Body of pancreas (tissue), 4 donors: ENCODE data around the gene DNAI7. TPM values are rescaled to one million over a fixed set of nuclear protein-coding genes. Genes with fewer than 3 reads are reported as not detected.

ENCODE experiments used
- ATAC-seq: fragments of 150-250 bp; one replicate; pipeline ENCODE4 v1.9.1; 2016
- DNase-seq, 4 donors: peaks; one replicate each; pipeline ENCODE4 v3.0.0-alpha.2; 2019
- H3K27ac ChIP-seq, 4 donors: fragments of 200-600 bp; sonication (generic); 1 replicate in 3 of 4; 2 replicates in 1 of 4; pipeline versions ENCODE4 v1.5.1 to v1.6.1; 2016 to 2019; ENCODE audit warnings: mild to moderate bottlenecking in 1 of 4, mixed read lengths in 1 of 4, moderate library complexity in 1 of 4
- H3K27me3 ChIP-seq, 2 donors: fragments of 200-600 bp; sonication (generic); one replicate each; pipeline ENCODE4 v1.6.0; 2016; ENCODE audit warnings: mild to moderate bottlenecking in 1 of 2
- H3K36me3 ChIP-seq, 2 donors: fragments of 200-600 bp; sonication (generic); replicated peaks in 1 of 2; 2 replicates each; pipeline ENCODE4 v1.5.1; 2016; ENCODE audit warnings: low read depth in 2 of 2; ENCODE audit not compliant: insufficient read depth in 1 of 2
- H3K4me1 ChIP-seq: fragments of 200-600 bp; sonication (generic); one replicate; pipeline ENCODE4 v1.6.0; 2016
- H3K4me3 ChIP-seq, 2 donors: fragments of 200-600 bp; sonication (generic); 1 replicate in 1 of 2; 2 replicates in 1 of 2; pipeline ENCODE4 v1.5.1; 2016 to 2019
- H3K9me3 ChIP-seq, 3 donors: fragments of 200-600 bp; sonication (generic); 1 replicate in 2 of 3; 2 replicates in 1 of 3; pipeline ENCODE4 v1.5.1; 2016
- CTCF ChIP-seq, 7 experiments: fragments of 450-650 bp in 4 of 7; fragments of 200-600 bp in 3 of 7; sonication (generic) in 3 of 7; IDR thresholded peaks; one replicate each; pipeline ENCODE4 v1.5.1; 2016 to 2019; ENCODE audit warnings: antibody characterized with exemption in 7 of 7
- POLR2A ChIP-seq, 3 donors: fragments of 450-650 bp; IDR thresholded peaks; one replicate each; pipeline ENCODE4 v1.6.1; 2016; ENCODE audit warnings: antibody characterized with exemption in 3 of 3, mild to moderate bottlenecking in 2 of 3
- WGBS, 2 donors: methylation state at CpG; one replicate each; pipeline ENCODE4 v1.1.5; 2017; 5-methylcytosine and 5-hydroxymethylcytosine counted together
- intact Hi-C: fragments of 100-400 bp; cut with DNase I; formaldehyde crosslinking; loops from one replicate; pipeline ENCODE4 v1.15.1; 2023
- total RNA-seq, 2 donors: library from RNA; depleted of rRNA; stranded (reverse); fragments of >200 nt; gene quantifications; one replicate each; pipeline ENCODE4 v1.1.0, GENCODE V29; 2016

Gene DNAI7
- total RNA-seq, 2 donors from 2014 or later = 0.26 TPM; not detected in 1

GRCh38 chr12:25063873-25064628, 130.9 kb downstream of the DNAI7 start:
- intact Hi-C loops = no loop called here
- 69 to 82% methylated on average over 5 of the region's 5 CpGs for WGBS, 2 donors
- no peak for ATAC-seq

GRCh38 chr12:25058658-25059058, 136.3 kb downstream of the DNAI7 start:
- Histone ChIP-seq H3K36me3 (no peaks in the 10 kb centered on the region), H3K4me1 (peaks cover 46% of the 10 kb centered on the region), H3K9me3 (no peaks in the 10 kb centered on the region), H3K27me3 (no peaks in the 10 kb centered on the region), H3K4me3 (no peak overlapping the region), H3K27ac (no peak overlapping the region)
- no peak for ATAC-seq
- intact Hi-C loops = no loop called here
- TF ChIP-seq CTCF (IDR thresholded peaks at IDR 0.05) = no peak
- TF ChIP-seq POLR2A (IDR thresholded peaks at IDR 0.05) = no peak
- DNase-seq = no peak

More at GRCh38 chr12:25063873-25064628, 130.9 kb downstream of the DNAI7 start:
- Histone ChIP-seq H3K9me3 (no peaks in the 10 kb centered on the region), H3K36me3 (no peaks in the 10 kb centered on the region), H3K27ac (no peak overlapping the region), H3K4me1 (peaks cover 40% of the 10 kb centered on the region), H3K27me3 (no peaks in the 10 kb centered on the region), H3K4me3 (no peak overlapping the region)
- no peak for TF ChIP-seq CTCF (IDR thresholded peaks at IDR 0.05)
- TF ChIP-seq POLR2A (IDR thresholded peaks at IDR 0.05) = no peak
- no peak for DNase-seq

Other genes with a start within 250 kb of the DNAI7 start
- gene BCAT1, start 246.1 kb downstream of the DNAI7 start, total RNA-seq = 10 to 100 TPM; 30.0 to 59.7 TPM
- 10 to 100 TPM; 12.5 to 24.9 TPM for gene ETFRF1, start 77 bp upstream of the DNAI7 start, total RNA-seq
- gene KRAS, start 55.8 kb upstream of the DNAI7 start, total RNA-seq = 1 to 10 TPM; 5.9 to 8.3 TPM